H1 (cell line): ENCODE measurements around the gene PDE4D. TPM values are rescaled to one million over a fixed set of nuclear protein-coding genes. Genes with fewer than 3 reads are reported as not detected.

ENCODE experiments used
- MAX ChIP-seq: IDR thresholded peaks from 2 replicates; pipeline ENCODE4 v1.6.1; 2012; ENCODE audit warnings: inconsistent platforms
- polyA plus RNA-seq, 7 experiments: library from polyadenylated mRNA; depleted of rRNA in 3 of 7; stranded (reverse) in 5 of 7; unstranded in 2 of 7; fragments of >200 nt in 5 of 7; fragments of 200-250 nt in 2 of 7; gene quantifications; 1 replicate in 5 of 7; 2 replicates in 1 of 7; 4 replicates in 1 of 7; pipeline versions ENCODE4 v1.2.1 to v1.2.3, GENCODE V29; 2011 to 2013; ENCODE audit warnings: missing spikeins in 2 of 7, mixed read lengths in 2 of 7
- total RNA-seq: library from RNA; stranded (reverse); fragmentation: NEBNext Ultra II Directional; extraction: Animal tissue kit (Norgen Biotek cat#: 25700); gene quantifications from 2 replicates; pipeline ENCODE4 v1.2.1, GENCODE V29; 2021

PDE4D gene
- total and polyA plus RNA-seq, 2 of the 8 experiments (the other 6 are each of a cell fraction or from before 2014, with no cell fraction given) = 2.3 to 3.7 TPM

GRCh38 chr5:59678943-59679342 lies 214.6 kb downstream of the PDE4D start (continued):
- no peak for TF ChIP-seq MAX
- TF ChIP-seq, all 59 proteins: peak for 0
